Suppressor macrophage treated with lipopolysaccharide for 4 hours (primary cell): Measurements from ENCODE around the gene TXNRD2.

ENCODE experiments used
- DNase-seq: peaks from one replicate; pipeline ENCODE4 v3.0.0-alpha.2; 2020

TXNRD2 gene

DNA sequence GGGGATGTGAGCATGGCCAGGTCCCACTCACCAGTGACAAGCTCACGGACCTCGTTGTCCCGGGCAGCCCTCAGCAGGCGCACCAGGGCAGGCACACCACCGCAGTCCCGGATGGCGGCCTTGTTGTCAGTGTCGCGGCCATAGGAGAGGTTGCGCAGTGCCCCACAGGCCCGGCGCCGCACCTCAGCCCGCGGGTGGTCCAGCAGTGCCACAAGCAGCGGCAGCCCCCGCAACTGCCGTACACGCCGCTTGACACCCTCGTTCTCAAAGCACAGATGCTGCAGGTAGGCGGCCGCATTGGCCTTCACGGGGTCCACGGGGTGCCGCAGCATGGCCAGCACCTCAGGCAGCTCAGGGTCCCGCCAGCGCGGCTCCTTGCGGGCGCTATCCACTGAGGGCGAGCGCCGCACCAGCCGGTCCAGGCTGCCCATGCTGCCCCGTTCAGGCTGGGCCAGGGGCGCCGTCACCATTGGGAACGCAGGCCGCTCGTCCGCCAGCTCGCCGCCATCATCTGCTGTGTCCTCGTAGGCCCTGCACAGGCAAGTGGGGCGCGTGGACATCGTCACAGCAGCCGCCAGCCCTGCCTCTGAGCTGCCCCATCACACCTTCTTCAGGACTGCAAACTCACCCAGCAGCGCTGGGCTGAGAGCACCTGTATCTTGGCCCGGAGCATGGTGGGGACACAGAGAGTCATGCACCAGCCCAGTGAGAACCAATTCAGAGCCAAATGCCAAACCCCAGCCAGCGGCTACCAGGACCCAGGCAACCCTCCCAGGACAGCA lies 38.3 kb upstream of the TXNRD2 start:
- no peak for DNase-seq

DNA sequence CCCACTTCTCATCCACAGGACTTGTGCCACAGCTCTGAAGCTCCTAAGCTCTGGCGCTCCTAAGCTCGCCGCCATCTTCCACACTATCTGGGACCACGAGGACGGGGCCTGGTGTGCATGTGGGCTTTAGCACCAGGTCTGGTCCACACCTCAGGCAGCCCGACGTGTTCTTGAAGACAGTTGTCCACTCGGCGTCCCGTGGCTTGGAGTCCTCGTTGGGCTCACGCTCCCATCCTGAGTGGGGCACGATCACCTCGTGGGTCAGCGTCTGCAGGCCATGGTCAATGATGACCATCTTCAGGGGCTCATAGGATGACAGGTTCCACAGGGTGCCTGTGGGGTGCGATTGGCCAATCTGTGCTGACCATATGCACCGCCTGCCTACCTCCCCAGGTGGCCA lies 37.1 kb upstream of the TXNRD2 start:
- no peak for DNase-seq

DNA sequence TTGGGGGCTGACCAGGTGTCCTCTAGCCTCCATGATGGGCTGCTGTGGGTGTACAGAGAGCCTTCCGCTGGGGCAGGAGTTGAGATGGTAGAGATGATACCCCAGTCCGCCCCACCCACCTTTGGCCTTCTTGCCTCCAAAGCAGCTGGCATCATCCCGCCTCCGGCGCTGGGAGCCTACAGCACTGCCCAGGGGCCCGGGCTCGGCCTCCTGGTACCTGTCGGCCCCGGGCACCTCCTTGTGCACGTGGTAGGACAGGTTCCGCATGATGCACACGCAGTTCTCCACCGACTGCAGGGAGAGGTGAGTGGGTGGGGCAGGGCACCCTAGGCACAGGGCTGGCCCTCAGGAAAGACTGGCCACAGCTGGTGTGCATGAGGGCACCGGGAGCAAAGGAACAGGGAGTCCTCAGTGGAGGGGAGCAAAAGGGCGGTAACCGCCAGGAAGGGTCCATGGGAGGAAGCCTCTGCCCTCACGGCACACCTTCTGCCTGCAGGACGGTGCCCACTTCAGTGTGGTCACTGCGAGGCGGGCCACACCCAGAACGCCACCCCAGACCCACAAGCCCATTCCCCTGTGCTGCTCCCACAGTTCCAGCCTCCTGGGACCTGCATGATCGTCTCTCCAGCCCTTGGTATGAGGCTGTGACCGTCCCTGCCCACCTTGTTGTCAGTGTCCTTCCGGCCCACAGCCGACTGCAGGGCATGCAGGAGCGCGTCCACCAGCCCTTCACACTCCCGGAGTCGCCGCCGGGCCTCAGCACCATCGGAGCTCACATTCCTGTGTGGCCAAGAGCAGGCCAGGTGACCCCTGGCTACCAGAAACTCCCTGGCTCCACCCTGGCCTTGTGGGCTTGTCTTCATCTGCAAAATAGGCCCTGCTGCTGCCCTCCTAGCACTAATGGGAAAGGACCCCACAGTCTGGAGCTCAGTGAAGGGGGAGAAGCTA lies 36.0 kb upstream of the TXNRD2 start:
- no peak for DNase-seq

DNA sequence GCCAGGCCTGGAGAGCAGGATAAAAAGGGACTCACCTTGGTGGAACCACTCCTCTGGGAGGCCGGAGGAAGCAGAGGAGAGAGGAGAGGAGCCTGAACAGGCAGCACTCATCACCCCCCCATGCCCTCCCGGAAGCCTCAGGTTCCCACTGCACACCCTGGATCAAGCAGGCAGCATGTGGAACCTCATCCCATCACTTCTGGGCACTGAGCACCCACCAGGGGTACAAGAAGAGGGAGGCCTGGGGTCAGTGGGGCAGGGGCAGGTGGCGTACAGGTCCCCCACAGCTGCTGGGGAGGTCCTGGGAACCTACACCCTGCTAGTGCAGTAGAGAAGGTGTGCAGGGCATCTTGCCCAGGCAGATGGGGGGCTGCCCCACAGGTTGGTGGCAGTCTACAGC lies 35.1 kb upstream of the TXNRD2 start:
- no peak for DNase-seq

DNA sequence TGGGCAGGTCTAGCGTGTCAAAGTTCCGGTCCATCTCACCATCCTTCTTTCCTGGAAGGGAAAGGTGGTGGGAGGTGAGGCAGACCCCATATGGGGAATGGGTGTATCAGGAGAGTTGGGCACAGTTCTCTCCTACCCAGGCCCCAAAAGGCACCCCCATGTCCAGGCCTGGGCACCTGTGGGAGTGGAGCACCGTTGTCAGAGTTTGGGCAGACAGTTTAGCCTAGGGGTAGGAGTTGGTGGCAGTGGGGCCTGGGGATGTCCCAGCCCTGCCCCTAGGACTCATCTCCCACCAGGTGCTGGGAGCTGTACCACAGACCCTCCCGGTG lies 34.1 kb upstream of the TXNRD2 start:
- DNase-seq: no peak

DNA sequence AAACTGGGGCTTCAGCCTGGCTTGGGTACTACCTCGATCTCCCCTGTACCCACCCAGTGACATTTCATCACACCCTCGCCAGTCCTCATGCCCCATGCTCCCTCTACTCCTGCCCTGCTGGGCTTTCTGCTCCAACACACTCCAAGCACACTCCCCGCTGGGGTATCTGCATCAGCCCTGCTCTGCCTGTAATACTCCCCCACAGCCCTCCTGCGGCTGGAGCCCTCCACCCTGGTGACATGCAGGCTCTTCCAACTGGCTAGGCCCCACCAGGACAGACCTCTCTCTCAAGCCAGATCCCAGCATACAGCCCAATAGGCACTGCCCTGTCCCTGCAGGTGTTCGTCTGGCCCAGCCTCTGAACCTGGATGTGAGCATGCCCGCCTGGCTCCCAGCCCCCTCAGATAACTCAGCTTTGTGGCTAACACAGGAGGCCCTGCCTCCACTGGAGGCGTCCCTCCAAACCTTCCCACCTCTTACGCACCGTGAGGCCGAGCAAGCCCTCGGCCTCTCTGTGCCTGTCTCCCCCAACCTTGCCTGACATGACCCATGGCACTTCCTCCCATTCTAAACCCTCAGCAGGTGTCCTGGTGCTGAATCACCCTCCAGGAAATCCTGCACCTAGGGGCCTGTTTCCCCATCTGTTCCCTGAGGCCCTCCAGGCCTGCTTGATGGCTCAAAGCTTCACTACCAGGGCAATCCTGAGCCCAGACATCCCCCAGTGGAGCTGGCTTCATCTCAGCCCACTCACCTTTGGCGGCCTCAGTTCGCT lies 33.5 kb upstream of the TXNRD2 start:
- no peak for DNase-seq

DNA sequence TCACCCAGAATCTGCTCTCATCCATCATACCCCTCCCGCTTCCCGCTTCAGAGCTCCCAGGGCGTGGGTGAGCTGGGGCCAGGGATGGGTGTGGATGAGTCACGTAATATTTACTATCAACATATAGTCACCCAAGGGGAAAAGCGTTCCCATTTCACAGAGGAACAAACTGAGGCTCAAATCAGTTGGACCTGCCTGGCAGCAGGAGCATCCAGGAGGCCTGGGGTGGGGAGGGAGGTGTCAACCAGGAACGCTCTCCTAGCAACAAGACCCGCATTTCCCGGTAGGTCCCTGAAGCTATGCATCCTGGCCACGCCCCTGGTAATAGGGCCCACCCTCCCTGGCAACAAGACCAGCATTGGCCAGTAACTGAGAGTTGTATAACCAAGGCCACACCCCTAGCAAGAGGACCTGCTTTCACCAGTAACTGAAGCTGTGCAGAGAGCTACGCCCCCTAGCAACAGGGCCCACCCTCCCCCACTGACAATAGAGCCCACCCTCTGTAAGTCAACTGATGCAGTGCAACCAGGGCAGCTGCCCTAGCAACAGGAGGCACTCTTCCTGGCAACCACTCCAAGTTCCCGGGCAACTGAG lies 32.7 kb upstream of the TXNRD2 start:
- DNase-seq: peak; percentile 23

DNA sequence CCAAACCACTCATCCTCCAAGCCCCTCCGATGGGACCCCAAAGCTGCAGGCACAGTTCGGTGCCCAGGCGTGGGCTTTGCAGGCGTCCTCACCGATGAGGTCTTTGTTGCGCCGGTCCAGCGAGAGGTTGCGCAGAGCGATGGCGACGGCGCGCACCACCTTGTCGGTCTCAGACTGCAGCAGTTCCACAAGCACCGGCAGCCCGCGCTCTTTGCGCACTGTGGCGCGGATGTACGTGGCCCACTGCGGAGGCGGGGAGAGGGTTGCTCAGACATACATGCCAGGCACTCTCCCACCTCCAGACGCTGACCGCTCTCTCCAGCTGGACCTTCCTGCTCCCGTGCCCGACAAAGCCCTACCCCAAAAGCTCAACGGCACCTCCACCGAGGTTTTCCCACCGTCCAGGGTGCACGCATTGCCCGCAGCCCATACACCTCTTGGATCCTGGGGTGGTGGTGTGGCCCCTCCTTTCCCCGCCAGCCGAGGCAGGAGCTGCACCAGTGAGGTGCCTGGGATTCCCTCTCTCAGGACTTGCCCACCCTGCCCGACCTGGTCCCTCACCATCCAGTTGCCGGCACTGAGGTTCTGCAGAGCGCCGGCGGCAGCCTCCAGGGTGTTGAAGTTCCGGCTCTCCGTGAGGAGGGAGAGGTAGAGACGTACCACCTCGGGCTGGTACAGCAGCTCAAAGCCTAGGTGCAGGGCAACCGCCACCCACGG lies 32.1 kb upstream of the TXNRD2 start:
- no peak for DNase-seq

DNA sequence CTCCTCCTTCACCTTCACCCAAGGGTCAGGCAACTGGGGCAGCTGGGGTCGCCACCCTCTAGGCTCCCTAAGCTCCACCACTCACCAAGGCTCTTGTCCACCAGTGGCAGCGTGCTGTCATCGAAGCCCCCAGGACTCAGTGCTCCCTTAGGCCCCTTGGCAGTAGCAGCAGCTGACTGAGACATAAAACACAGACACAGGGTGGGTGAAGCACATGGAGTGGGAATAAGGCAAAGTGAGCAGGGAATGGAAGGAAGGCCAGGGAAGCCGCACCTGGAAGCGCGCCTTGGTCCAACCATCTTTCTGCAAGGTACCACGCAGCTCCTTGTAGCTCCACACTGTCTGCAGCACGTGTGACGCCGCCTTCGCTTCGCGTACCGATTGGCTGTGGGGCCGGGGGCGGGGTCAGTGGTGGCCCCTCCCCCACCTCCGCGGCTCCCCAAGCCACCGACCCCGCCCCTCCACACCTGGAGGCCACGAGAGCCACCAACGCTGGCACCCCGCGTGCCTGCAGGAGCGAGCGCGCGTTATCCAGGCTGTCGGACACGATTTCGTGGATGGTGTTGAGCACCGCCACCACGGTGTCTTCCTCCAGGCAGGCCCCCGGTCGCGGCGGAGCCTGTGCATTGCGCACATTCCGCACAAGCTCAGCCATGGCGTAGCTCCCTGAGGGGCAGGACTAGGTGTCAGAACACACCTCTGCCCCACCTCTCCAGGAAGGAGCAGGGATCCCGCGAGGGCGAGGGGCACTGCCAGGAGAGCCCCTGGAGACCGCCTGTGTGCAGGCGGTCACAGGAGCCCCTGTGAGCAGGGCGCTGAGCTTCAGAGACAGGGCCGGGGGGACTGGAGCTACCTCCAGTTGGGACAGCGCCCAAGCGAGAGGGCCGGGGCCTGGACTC lies 31.3 kb upstream of the TXNRD2 start:
- DNase-seq: no peak

DNA sequence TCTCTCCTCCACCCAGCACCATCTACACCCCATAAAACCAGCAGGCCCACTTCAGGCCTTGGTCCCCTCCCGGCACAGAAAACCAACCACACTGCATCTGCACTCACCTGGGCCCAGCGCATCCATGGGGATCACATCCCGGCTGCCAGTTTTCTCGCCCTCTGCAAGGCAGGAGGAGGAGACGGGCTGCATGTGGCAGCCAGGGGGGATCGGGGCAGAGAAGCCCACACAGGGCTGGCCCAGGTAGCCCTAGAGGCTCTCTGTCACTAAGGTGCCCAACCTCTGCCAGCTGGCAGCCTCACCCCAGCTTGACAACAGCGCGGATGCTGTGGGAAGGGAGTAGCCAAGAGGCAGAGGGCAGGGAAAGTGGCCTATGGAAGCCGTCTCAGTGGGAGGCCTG lies 30.6 kb upstream of the TXNRD2 start:
- no peak for DNase-seq

DNA sequence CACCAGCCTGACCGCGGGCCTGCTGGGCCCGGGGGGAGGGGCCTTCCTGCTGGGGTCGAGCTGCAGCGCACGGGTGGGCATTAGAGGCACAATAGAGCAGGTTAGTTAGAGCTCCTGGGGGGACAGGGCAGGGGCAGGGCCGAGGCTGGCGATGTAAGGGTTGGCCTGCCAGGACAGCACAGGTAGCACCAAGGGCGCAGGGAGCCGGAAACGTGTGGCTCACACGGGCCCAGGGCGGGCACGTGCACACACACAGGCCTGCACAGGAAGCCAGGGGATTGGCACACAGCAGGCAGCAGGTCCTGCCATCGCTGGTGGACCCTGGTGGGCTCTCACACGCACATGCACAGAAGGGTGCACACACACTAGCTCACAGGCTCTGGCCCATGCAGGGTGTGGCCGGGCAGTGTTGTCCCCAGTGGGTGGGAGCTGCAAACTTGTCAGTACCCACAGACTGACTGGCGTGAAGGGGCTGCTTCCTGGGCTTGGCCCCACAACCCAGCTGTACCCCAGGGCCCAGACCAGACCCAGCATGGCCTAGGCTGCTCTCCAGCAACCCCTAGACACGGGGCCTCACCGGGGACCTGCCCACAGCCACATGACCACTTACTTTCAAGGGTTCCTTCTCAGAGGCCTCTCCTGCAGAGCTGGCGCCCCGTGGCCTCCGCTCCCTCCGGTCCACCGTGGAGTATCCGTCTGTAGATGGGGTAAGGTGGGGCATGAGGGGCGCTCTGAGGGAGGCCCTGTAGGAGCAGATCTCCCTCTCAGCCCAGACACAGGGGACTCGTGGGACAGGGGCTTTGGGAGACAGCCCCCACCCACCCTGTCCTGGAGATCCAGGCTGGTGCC lies 29.9 kb upstream of the TXNRD2 start:
- DNase-seq: no peak

DNA sequence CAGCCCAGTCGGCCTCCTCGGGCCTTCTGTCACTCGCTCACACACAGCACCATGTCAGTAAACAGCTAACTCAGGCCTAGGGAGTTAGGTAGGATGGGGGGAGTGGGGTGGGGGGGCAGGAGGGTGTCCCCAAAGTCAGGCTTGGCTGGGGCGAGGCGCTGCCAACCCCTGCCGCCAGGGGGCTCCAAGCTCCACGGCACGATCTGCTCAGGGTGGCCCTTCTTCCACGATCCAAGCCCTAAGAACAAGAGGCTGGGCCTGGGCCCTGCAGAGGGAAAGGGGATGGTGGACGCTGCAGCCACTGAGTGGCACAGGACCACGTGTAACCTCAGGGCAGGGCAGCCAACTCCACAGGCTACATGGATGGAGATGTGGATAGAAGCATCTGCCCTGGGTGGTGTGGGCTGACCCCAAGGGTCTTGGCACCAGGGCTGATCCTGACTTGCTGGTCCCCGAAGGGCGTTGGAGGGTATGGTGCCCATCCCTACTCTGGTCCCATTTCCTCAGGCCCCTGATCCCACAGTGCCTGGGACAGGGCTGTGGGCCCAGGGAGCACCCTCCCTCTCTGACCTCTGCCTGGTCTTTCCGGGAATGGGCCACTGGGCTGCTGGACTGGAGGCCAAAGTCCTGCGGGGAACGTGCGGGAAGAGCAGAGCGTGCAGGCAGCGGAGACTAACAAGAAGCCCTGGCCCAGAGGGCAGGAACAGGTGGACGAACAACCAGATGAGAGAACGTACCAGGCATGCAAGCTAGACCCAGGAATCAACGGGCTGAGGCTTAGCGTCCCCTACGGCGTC lies 29.1 kb upstream of the TXNRD2 start:
- DNase-seq: peak; percentile 66

DNA sequence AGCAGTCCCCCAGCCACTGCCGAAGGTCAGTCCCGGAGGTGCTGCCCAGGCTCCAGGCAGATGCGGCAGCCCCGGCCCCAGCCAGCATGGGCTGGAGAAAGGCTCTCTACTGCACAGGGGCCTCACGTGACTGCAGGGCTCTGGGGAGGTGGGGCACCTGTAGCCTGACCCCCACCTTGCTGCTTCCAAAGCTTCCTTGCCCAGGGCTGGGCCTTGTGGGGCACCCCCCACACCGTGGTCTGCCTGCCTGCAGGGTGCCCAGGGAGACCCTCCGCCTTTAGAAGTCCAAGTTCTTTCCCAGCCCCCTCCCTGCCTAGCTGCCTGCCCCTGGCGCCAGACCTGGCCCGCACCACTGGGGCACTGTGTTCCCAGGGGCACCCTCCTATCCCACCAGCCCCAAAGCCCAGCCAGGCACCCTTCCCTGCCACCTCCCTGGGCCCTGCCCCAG lies 28.4 kb upstream of the TXNRD2 start:
- DNase-seq: no peak

DNA sequence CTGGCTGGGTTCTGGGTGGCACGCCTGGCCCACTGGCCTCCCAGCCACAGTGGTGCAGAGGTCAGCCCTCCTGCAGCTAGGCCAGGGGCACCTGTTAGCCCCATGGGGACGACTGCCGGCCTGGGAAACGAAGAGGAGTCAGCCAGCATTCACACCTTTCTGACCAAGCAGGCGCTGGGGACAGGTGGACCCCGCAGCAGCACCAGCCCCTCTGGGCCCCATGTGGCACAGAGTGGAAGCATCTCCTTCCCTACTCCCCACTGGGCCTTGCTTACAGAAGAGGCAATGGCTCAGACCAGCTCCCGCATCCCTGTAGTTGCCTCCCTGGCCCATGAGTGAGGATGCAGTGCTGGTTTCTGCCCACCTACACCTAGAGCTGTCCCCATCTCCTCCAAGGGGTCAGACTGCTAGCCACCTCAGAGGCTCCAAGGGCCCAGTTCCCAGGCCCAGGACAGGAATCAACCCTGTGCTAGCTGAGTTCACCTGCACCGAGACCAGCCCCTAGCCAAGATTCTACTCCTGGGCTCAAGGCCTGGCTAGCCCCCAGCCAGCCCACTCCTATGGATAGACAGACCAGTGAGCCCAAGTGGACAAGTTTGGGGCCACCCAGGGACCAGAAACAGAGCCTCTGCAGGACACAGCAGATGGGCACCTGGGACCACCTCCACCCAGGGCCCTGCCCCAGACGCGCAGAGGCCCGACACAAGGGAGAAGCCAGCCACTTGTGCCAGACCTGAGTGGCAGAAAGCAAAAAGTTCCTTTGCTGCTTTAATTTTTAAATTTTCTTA lies 27.7 kb upstream of the TXNRD2 start:
- DNase-seq: no peak

DNA sequence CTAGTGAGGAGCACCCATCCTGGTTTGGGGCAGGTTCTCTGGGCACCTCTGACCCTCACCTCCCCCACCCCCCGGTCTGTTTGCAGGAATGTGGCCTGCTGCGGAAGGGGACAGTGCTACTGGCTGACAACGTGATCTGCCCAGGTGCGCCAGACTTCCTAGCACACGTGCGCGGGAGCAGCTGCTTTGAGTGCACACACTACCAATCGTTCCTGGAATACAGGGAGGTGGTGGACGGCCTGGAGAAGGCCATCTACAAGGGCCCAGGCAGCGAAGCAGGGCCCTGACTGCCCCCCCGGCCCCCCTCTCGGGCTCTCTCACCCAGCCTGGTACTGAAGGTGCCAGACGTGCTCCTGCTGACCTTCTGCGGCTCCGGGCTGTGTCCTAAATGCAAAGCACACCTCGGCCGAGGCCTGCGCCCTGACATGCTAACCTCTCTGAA lies 26.9 kb upstream of the TXNRD2 start:
- no peak for DNase-seq

DNA sequence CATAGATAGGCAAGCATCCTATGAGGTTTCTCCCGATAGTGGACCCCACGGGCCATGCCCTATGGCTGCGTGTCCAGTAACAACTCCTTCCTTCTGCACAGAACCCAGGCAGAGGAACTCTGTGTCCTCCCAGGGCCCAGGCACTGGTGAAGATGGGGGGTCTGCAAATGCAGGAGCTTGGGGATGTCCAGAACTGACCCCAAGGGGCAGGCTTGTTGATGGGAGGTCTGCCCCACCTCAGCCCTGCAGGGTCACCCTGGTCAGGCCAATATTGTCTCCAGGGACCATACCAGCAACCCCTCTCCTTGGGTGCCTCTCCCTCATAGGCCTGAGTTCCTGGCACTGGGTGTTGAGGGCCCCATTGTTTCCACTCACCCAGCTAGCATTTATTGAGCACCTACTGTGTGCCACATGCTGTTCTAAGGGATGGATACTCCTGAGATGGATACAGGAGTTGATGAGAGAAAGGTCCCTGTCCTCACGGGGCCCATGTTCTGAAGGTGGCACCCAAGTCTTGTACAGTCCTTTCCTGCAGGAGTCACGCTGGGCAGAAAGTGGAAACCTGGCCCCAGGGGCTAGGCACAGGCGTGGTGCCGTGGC lies 26.3 kb upstream of the TXNRD2 start:
- DNase-seq: no peak

DNA sequence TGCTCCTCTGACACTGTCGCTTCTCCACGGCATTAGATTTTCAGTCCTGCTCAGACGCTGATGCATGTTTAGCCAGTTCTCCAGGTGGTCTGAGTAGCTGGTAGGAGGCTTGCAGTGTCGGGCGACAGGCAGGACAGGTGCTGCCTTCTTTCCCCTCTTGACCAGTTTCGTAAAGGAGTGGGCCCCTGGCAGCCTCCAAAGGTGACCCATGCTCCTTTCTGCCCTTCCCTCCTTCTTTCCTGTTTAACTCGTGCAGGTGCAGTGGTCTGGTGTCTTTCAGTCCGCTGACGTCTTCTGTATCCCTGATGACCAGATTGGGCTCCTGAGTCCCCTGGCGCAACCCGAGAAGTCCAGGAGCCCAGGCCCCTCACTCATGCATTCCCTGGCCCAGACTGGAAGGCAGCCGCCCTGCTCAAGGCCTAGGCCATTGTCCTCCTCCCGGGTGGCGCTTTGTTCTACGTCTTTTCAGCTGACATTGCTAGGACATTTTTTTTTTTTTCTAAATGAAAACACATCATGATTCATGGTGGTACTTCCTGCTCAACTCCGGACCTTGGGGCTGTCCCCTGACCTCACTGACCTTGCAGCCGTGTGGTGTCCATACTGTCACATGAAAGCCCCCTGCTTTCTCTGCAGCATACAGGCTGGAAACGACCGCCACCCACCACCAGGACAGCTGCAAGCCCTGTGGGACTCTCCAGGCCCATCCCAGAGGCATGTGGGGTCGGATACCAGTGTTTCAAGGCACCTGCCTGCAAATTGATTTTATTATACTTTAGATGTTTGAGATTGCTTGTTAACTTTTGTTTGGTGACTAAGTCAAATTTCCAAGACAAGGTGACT lies 25.5 kb upstream of the TXNRD2 start:
- no peak for DNase-seq
